Stimulated activated CD4-positive, alpha-beta T cell treated with anti-CD3 and anti-CD28 coated beads, Interleukin-4, amount 100 ng/mL, for 48 hours (primary cell): ENCODE data around the gene SARDH.

Experiments used
- DNase-seq, 2 donors: peaks; one replicate each; pipeline ENCODE4 v3.0.0-alpha.2; 2020; ENCODE audit warnings: low read depth in 2 of 2

SARDH gene

DNA sequence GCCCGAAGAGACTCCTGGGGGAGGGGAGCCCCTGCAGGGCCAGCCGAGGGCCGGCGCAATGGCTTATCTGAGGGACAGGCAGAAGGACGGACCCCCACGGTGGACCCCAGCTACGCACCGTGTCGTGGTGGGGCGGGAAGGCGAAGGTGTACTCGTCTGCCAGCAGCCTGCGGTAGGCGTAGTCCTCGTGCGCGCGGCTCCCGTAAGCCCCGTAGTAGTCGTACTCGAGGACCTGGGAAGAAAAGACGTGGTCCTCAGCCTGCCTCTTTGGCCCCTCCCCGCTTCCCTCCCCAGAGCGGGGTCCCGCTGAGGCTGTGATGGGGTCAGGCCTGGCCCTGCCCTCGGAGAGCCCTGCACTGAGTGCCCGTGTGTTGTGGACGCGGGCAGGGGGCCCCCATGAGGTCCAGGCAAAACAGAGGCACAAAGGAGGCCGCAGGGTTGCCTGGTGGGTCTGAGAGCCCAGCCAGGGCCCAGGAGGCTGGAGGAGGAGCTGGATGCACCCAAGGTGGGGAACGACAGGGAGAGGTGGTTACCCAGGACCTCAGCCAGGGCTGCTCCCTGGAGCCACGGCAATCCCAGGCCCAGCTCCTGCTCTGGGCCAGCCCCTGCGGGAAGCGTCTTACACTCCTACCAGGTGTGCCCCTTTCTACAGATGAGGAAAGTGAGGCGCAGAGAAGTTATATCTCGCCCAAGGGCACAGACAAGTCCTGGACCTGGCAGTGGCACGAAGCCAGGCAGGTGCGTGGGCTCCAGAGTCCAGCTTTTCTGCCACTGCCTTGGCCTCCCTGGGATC is 35.2 kb downstream of the SARDH start:
- no peak for DNase-seq

DNA sequence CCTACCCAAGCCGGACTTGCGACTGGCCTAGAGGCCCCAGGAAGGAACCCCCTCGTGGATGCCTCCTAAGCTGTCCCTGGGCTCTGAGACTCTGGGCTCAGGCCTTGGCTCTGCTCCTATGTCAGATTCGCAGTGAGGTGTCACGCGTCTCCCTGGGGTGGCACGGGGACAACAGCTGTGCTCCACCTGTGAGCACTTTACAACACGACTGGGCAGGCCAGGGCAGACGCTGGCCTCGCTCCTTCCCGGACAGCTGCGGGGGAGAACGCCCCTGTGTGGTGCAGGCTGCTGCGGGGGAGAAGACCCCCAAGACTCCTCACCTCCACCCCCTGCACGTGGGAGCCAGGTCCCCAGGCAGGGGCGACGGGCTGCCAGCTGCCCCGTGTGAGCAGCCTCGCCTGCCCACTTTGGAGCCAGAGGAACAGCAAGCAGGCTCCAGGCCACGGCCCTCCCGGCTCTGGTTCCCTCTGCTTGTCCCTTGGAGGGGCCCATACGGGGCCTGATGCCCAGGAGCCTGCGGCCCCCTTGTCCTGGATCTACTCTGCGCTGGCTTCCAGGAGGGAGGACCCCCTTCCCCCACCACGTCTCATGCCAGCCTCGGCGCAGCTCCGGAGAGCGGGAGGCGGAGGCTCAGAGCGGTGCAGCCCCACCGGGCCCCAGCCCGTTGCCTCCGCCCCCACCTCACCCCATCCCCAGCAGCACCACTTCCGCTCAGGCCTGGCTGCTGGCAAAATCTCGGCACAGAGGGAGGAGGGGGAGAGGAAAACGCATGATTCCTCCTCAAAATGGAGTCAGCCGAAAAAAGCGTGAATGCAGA is 36.0 kb downstream of the SARDH start:
- DNase-seq, result peak; percentile 60 to 65

DNA sequence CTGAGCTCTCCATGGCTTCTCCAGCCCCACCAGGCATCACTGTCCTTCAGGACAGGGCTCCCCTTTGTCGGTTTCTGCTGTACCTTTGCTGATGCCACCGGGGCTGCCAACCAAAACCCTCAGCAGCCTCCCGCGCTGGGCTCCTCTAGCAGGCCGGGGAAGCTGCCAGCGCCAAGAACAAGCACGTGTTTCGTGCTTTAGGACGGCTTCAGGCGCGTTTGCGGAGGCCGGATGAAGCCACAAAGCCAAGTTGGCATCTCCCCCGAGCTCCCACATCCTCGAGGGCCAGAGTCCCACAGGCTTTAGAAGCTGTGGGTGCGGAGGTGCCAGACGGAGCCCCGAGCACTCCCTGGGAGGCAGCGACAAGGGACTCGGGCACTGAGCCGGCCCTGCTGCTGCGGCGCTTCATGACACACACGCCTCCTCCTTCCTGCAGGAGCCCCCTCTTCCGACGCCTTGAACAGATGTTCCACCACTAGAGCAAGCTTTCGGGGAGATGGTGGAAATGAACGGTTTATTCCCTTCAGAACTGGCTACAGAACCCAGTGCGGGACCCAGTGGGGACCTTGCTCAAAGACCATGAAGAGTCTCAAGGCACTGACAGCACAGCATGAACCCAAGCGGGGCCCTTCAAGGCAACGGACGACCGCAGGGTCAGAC is 36.7 kb downstream of the SARDH start:
- peak in 1 of 2 donors; percentile 42 for DNase-seq

DNA sequence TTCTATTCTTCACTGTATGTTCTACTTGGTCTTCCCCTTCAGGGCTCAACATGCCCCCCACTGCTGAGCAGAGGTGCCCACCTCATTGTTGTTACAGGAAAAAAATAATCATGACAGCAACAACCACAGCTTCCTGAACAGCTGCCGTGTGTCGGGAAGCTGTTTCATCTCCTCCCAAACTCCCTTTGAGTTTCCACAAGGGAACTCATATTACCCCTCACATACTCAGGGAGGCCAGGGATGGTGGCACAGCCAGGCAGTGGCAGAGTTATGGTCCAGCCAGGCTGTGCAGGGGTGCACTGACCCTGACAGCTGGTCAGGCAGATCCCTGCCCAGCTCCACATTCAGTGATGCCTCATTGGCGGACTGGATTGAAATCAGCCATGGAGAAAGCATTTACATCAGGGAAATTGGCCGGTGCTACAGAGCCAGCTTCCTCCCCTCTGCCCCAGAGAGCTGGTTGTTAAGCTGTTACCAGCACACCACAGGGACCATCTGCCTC is 37.3 kb downstream of the SARDH start:
- DNase-seq, result no peak

DNA sequence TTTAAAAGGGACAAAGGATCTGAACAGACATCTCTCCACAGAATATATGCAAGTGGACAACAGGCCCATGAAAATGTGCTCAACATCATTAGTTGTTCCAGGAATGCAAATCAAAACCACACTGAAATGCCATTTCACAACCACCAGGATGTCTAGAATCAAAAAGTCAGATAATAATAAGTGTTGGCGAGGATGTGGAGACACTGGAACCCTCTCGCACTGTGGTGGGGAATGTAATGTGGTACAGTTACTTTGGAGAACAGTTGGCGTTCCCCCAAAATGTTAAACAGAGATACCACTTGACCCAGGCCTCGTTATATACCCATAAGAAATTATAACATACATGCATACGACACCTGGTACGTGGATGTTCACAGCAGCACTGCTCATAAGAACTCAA is 38.6 kb downstream of the SARDH start:
- DNase-seq, result no peak

DNA sequence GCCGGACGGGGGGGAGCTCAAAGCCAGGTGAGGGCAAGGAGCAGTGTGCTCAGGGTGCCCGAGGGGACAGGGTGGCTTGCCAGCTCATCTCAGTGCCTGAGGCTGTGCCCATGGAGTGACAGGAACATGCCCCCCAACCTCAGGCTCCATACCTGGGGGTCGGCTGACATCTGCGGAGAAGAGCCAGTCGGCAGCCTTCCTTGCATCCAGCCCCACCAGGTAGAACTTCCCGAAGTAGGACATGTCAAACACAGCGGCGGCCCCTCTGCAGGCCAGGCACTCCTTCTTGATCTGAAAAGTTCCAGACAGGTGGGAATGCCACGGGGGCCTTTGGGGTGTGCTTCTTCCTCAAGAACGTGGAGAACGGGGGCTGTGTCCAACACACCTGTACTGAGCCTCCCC is 42.1 kb downstream of the SARDH start:
- no peak for DNase-seq

DNA sequence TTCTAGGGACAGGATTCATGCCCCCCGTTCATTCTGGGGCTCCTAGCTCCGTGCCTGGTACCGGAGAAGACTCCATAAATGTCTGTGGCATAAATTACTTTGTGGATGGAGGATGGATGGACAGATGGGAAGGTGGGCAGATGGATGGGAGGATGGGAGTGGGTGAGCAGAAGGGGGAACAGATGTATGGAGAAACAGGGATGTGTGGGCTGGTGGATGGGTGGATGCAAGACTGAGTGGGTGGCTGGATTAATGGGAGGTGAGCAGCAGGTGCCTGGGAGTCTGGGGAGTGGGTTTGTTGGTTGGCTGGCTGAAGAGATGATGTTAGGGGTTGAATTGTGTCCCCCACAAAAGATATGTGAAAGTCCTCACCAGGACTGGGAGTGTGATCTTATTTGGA is 43.5 kb downstream of the SARDH start:
- DNase-seq, result no peak

DNA sequence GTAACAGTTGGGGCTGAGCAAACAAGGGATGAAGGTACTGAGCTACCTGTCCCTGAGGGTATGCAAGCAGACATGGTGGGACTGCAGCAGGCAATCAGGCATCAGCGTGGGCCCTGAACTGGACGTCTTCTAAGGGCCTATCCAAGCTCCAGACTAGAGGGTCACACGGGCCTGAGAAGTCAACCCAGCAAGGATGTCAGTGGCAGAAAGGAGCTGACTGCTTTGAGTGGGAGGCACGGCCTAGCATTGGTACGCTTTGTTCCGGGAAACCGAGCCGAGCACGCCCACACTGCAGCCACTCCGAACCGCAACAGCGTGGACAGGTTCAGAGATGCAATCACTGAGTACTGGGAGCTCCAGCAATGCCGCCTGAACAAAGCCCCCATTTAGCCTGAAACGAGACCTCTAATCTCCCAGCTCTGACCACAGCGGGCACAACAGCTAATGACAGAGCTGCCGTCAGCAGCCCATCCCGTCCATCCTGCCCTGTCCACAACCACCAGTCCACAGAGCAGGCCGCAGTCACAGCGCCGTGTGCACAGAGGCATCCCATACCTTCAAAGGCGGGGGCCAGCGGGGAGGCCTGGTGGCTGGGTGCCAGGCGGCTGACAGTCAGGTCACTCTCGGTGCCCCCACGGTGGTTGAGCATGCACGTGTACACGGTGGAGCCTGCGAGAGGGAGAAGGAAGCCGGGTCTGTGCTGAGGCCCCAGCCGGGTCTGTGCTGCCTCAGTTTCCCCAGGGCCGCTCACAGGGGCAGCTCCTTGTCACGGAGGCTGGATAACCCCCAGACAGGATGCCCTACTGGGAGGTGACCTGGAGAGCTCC is 44.2 kb downstream of the SARDH start:
- no peak for DNase-seq

DNA sequence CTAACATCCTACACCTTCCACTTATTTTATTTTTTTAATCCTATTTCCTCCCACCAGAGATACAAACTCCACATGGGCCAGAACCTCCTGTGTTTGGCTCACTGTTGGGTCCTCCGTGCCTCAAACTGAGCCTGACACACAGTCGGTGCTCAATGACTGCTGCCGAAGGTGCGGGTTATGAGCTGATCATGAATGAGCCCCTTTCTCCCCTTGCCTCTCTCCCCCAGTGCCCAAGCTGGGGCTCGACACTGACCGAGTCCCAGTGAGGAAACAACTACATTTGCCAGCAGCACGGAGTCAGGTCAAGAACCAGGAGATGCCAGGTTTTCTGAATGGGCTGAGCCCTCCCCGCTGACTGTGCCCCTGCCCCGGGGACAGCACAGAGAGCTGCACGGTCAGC is 45.0 kb downstream of the SARDH start:
- no peak for DNase-seq

DNA sequence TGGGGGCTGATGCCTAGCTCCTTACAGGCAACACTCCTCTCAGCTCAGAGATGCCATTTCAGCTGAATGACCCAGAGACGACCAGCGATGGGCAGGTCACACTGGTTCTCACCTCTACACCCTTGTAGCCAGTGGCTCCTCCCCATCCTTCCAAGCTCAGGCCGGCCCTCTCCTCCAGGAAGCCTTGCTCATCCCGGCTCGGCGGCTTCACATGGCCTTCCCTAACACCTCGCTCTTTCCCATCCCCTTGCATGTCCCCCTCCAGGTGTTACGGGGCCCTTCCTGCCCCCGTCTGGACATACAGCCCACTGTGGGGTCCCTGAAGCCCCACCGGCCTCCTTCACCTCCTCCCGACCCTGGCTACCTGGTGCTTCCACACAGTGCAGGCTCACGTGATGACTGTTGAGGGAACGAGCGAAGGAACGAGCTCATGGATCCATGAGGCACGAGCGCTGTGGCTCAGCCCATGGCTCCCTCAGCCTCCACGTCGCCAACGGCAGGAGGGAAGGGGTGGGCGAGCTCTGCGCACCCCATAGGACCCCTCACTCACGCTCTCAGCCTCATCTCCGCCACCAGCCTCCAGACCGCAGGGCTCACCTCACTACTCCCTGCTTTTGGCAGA is 45.7 kb downstream of the SARDH start:
- no peak for DNase-seq

DNA sequence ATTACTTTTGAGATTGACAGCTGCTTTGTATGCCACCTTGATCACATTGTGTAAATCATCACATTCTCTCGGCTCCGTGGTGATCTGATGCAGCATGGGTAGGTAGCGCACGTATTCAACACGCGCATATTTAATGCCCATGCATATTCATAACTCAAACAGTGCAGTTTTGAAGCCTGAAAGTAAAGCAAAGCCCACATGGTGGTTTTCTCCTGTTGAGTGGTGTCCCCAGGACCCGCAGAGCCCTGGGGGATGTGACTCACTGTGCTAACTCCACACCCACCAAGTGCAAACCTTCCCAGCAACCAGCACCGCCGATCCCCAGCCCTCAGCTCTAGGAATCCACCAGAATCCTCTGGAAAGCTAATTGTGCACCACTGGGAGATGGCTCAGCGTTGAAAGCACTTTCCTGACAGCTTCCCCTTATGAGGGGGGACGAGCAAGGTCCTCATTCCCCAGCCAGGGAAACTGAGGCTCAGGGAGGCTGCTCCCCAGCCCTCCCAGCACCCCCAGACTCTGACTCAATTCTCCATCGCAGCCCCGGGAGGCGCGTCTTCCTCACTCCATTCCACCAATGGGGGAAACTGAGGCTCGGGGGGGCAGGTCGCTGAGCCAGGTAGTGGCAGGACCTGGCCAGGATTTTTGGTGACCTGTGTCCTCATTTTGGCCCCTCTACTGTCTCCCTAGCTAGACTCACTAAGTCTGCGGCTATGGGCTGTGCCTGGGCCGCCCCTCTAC is 46.4 kb downstream of the SARDH start:
- DNase-seq, result no peak

DNA sequence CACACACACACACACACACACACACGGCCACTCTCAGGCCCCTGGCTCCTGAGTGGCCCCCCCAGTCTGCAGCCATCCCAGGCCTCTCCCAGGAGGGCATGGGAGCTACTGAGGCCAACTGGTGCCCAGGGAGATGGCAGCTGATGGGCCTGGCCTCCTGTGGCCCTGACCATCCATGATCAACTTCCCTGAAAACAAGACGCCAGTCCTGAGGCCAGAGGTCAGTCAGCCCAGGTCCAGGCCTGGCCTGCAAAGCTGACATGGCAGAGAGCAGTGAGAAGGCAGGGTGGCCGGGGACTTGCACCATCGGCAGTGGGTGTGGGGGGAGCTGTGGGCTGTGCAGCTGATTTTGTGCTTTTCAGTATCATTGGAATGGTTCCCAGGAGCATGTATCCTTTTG is 47.0 kb downstream of the SARDH start:
- DNase-seq, result no peak

DNA sequence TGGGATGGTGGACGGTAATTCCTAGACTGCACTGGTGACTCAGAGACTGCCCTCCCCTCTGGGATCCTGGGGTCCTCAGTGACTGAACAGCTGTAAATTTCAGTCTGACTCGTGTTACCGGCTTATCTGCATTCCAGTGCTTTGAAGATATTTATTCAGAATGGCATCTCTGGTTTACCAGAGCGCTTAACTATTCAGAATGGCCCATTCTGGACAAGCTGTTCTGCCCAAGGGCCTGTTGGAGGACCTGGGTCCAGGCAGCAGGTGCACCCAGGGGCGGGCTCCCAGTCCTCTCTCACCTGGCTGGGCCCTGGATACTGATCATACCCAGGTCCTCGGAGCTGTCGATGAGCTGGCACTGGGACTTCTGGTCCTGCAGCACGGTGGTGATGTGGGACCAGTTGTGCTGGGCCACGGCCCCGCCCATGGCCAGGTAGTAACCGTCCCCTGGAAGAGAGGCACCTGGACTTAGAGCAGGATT is 48.0 kb downstream of the SARDH start:
- DNase-seq, result no peak

DNA sequence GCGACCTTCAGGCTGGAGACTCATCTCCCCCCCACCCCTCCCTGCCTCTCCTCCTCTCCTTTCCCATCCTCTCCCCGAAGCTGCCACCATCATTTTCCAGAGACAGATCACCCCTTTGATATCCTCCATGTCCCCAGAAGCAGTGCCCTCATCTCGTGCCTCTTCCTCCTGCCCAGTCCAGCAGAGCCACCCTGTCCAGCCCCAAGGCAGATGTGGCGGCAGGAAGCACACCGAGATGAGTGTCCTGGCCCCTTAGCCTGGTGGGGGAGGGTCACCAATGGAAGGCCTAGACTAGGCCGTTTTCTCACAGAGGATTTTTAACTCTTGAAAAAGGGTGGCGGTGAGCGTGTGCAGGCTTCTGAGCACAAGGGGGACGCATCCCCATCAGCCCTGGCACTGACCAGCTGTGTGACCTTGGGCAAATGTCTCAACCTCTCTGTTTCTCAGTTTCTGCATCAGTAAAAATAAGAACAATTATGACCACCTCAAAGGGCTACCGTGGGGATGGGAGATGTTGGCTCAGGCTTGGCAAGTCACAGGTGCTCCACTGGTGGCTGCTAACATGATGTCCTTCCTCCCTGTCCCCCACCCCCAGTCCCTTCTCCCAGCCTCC is 48.9 kb downstream of the SARDH start:
- no peak for DNase-seq

DNA sequence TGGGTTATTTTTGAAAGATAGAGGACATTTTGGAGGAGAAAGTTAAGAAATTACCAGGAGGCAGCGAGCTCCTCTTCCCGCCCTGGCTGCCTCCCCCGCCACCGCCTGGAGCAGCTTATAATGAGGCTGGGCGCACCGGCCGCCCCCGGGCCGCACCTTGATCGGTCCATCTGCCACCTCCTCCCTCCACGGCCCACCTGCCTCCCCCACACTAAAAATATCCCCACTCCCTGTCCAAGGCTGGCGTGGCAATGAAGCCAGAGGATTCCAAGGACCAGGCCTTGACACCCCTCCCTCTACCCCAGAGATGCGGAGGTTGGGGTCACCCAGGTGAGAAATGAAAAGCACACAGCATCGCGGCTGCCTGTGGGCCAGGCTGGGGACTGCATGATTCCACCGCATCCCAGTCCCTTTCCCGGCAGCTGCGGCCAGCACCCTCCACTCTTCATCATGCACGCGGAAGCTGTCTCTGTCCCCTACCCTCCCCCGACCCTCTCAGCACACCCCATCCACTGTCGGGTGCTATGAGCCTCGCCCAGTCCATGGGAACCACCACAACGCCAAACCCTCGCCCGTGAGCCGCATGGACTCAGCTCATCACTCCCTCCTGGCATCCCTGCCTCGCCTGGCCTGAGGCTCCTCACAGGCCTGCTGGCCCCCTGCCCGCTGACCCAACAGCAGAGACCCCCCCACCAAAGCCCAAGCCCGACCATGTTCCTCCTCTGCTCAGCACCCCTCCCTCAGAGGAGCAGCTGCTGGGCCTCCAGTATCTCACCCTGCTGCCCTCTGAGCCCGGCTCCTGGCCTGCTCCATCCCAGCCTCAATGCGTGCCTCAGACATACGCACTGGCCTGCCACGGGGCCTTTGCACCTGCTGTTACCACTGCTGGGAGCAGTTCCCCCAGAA is 50.0 kb downstream of the SARDH start:
- DNase-seq, result no peak

DNA sequence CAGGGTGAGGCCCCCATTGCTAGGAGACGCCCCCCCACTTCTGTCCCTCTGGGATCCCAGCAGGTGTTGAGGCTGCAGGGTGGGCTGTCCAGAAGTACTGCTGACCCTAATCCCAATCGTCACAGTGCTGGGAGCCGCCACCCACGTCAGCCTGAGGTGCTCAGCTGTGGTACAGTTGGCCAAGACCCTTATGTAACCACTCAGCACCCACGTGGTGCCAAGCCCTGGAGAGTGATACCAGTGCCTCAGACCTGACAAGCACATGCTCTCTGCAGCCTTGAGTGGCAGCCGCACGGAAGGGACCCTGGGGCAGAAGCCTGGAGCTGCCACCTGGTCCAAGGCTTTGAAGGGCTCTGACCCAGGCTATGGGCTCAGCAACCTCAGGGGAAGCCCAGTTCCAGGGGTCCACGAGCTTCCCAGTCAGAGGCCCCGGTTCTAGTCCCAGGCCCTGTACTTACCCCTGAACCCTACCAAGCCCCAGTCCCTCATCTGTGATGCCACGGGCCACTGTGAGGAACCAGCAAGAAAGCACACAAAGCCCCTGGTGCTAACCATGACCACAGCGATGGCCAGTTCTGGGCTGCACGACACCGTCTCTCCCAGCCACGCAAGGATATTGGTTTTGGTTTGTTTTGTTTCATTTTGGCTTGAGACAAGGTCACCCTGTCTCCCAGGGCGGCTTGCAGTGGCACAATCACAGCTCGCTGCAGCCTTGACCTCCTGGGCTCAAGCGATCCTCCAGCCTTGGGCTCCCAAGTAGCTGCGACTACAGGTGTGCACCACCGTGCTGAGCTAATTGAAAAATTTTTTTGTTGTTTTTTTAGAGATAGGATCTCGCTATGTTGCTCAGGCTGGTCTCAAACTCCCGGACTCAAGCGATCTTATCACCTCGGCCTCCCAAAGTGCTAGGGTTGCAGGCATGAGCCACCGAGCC is 51.2 kb downstream of the SARDH start:
- DNase-seq, result no peak
